GM12878 (cell line): ENCODE data around the gene TNF. TPM values are rescaled to one million over a fixed set of nuclear protein-coding genes. Genes with fewer than 3 reads are reported as not detected.
A peak's percentile ranks its signal among the peaks of the same experiment; 100 is the strongest.

Source experiments
- ATF7 ChIP-seq: fragments of 450-650 bp; IDR thresholded peaks from 2 replicates; pipeline ENCODE4 v1.6.1; 2016; ENCODE audit warnings: low read depth, mild to moderate bottlenecking
- CBX3 ChIP-seq: fragments of 200-600 bp; sonication (generic); IDR thresholded peaks from 2 replicates; pipeline ENCODE4 v1.6.1; 2016; ENCODE audit warnings: low read depth, borderline replicate concordance
- DPF2 ChIP-seq: fragments of 450-650 bp; IDR thresholded peaks from 2 replicates; pipeline ENCODE4 v1.6.1; 2017; ENCODE audit warnings: mild to moderate bottlenecking
- EGR1 ChIP-seq, 2 experiments: IDR thresholded peaks; 1 replicate in 1 of 2; 2 replicates in 1 of 2; pipeline ENCODE4 v1.6.1; 2011 to 2012; ENCODE audit warnings: low read depth in 2 of 2, low read length in 2 of 2, borderline replicate concordance in 1 of 2, mild to moderate bottlenecking in 1 of 2, moderate library complexity in 1 of 2
- ETV6 ChIP-seq, 2 experiments: fragments of 450-650 bp in 1 of 2; IDR thresholded peaks in 1 of 2; conservative IDR thresholded peaks in 1 of 2; 2 replicates each; pipeline ENCODE4 v1.6.1; 2014; ENCODE audit warnings: antibody characterized with exemption in 1 of 2, borderline replicate concordance in 1 of 2, low read depth in 1 of 2, mild to moderate bottlenecking in 1 of 2, moderate library complexity in 1 of 2
- HCFC1 ChIP-seq: fragments of 150-350 bp; IDR thresholded peaks from 2 replicates; pipeline ENCODE4 v1.6.1; 2014; ENCODE audit warnings: low read length
- IKZF2 ChIP-seq, 2 experiments: fragments of 450-650 bp; IDR thresholded peaks; 2 replicates each; pipeline ENCODE4 v1.6.1; 2017; ENCODE audit warnings: mild to moderate bottlenecking in 2 of 2, moderate library complexity in 2 of 2
- JUNB ChIP-seq: IDR thresholded peaks from 2 replicates; pipeline ENCODE4 v1.6.1; 2016; ENCODE audit warnings: antibody characterized with exemption, mild to moderate bottlenecking
- KDM1A ChIP-seq: fragments of 200-600 bp; sonication (generic); IDR thresholded peaks from 2 replicates; pipeline ENCODE4 v1.6.1; 2016; ENCODE audit warnings: borderline replicate concordance
- LARP7 ChIP-seq: fragments of 450-650 bp; IDR thresholded peaks from 2 replicates; pipeline ENCODE4 v1.6.1; 2017; ENCODE audit warnings: mild to moderate bottlenecking
- MEF2A ChIP-seq: IDR thresholded peaks from 2 replicates; pipeline ENCODE4 v1.6.1; 2011; ENCODE audit warnings: low read depth, mild to moderate bottlenecking, low read length, moderate library complexity; ENCODE audit not compliant: insufficient read depth
- MXI1 ChIP-seq: fragments of 150-350 bp; IDR thresholded peaks from 2 replicates; pipeline ENCODE4 v1.6.1; 2011; ENCODE audit warnings: low read depth, mild to moderate bottlenecking, inconsistent platforms, low read length, improper control_type of control experiment
- NBN ChIP-seq: fragments of 450-650 bp; IDR thresholded peaks from 2 replicates; pipeline ENCODE4 v1.6.1; 2016
- PAX8 ChIP-seq: fragments of 450-650 bp; IDR thresholded peaks from 2 replicates; pipeline ENCODE4 v1.6.1; 2017; ENCODE audit warnings: mild to moderate bottlenecking, moderate library complexity
- RAD21 ChIP-seq: IDR thresholded peaks from 2 replicates; pipeline ENCODE4 v1.6.1; 2011; ENCODE audit warnings: mild to moderate bottlenecking, low read depth, low read length, moderate library complexity; ENCODE audit not compliant: insufficient read depth
- RBBP5 ChIP-seq: fragments of 200-600 bp; sonication (generic); conservative IDR thresholded peaks from 2 replicates; pipeline ENCODE4 v1.6.1; 2016
- RELB ChIP-seq: fragments of 450-650 bp; IDR thresholded peaks from 2 replicates; pipeline ENCODE4 v1.6.1; 2017; ENCODE audit warnings: low read depth, mild to moderate bottlenecking, moderate library complexity
- SIN3A ChIP-seq: IDR thresholded peaks from 2 replicates; pipeline ENCODE4 v1.6.1; 2012; ENCODE audit warnings: low read depth, low read length, improper control_type of control experiment
- SIX5 ChIP-seq: IDR thresholded peaks from 2 replicates; pipeline ENCODE4 v1.6.1; 2011; ENCODE audit warnings: mild to moderate bottlenecking, low read depth, low read length, moderate library complexity; ENCODE audit not compliant: severe bottlenecking
- SMAD1 ChIP-seq: fragments of 450-650 bp; IDR thresholded peaks from 2 replicates; pipeline ENCODE4 v1.6.1; 2018; ENCODE audit warnings: mild to moderate bottlenecking, low read depth; ENCODE audit not compliant: partially characterized antibody
- SPI1 ChIP-seq: IDR thresholded peaks from 2 replicates; pipeline ENCODE4 v1.6.1; 2011; ENCODE audit warnings: low read depth, mild to moderate bottlenecking, low read length, moderate library complexity, borderline replicate concordance; ENCODE audit not compliant: insufficient read depth
- SUPT20H ChIP-seq: IDR thresholded peaks from 2 replicates; pipeline ENCODE4 v1.6.1; 2011; ENCODE audit warnings: low read depth, mild to moderate bottlenecking, low read length, moderate library complexity, borderline replicate concordance; ENCODE audit not compliant: control insufficient read depth
- TAF1 ChIP-seq: IDR thresholded peaks from 2 replicates; pipeline ENCODE4 v1.6.1; 2011; ENCODE audit warnings: mild to moderate bottlenecking, low read depth, low read length, borderline replicate concordance
- YBX1 ChIP-seq: fragments of 450-650 bp; IDR thresholded peaks from 2 replicates; pipeline ENCODE4 v1.6.1; 2016; ENCODE audit warnings: antibody characterized with exemption
- ZBED1 ChIP-seq: IDR thresholded peaks from 2 replicates; pipeline ENCODE4 v1.6.1; 2016; ENCODE audit warnings: borderline replicate concordance
- ZNF274 ChIP-seq: IDR thresholded peaks from one replicate; pipeline ENCODE4 v1.8.0; 2011; ENCODE audit not compliant: insufficient read length, insufficient read depth
- polyA plus RNA-seq, 11 experiments: library from polyadenylated mRNA; depleted of rRNA in 4 of 11; unstranded in 6 of 11; stranded (reverse) in 5 of 11; fragments of >200 nt; fragmentation: Nextera tagmentation in 4 of 11; fragmentation: Illumina TruSeq in 1 of 11; extraction: Ambion mirVana in 4 of 11; extraction: Trizol in 1 of 11; gene quantifications; 1 replicate in 1 of 11; 2 replicates in 10 of 11; pipeline versions ENCODE4 v1.2.1 to v1.2.3, GENCODE V29; 2011 to 2016; ENCODE audit warnings: inconsistent platforms in 2 of 11, missing spikeins in 2 of 11, low read depth in 1 of 11
- total RNA-seq, 4 experiments: library from RNA; depleted of rRNA in 3 of 4; stranded (reverse); fragments of >200 nt in 3 of 4; fragmentation: Illumina TruSeq in 1 of 4; extraction: Trizol in 1 of 4; gene quantifications; 2 replicates each; pipeline versions ENCODE4 v1.2.1 to v1.2.3, GENCODE V29; 2013 to 2021
- TF ChIP-seq, protein P1 (sequence below): fragments of 450-650 bp; IDR thresholded peaks from 2 replicates; pipeline ENCODE4 v1.6.1; 2017; ENCODE audit warnings: mild to moderate bottlenecking, low read depth, inconsistent platforms; ENCODE audit not compliant: poor library complexity, severe bottlenecking
- TF ChIP-seq, protein P2 (sequence below): fragments of 450-650 bp; IDR thresholded peaks from 2 replicates; pipeline ENCODE4 v1.6.1; 2016; ENCODE audit warnings: mild to moderate bottlenecking

The TNF gene
- total and polyA plus RNA-seq, 10 of the 15 experiments (the other 5 are each of a cell fraction or from before 2014, with no cell fraction given), result 18.0 to 94.8 (median 61.9) TPM

- TF ChIP-seq, protein P1, sequence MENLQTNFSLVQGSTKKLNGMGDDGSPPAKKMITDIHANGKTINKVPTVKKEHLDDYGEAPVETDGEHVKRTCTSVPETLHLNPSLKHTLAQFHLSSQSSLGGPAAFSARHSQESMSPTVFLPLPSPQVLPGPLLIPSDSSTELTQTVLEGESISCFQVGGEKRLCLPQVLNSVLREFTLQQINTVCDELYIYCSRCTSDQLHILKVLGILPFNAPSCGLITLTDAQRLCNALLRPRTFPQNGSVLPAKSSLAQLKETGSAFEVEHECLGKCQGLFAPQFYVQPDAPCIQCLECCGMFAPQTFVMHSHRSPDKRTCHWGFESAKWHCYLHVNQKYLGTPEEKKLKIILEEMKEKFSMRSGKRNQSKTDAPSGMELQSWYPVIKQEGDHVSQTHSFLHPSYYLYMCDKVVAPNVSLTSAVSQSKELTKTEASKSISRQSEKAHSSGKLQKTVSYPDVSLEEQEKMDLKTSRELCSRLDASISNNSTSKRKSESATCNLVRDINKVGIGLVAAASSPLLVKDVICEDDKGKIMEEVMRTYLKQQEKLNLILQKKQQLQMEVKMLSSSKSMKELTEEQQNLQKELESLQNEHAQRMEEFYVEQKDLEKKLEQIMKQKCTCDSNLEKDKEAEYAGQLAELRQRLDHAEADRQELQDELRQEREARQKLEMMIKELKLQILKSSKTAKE, result peak; percentile 19
- no peak for TF ChIP-seq YBX1
- TF ChIP-seq ZNF274, result no peak
- TF ChIP-seq KDM1A, result no peak
- TF ChIP-seq TAF1, result peak; percentile 94; the same call in 1 of the 2 replicates
- TF ChIP-seq ATF7, result peak; percentile 89
- TF ChIP-seq IKZF2 (IDR thresholded peaks at IDR 0.05), result peak; percentile 78 to 81
- no peak for TF ChIP-seq SUPT20H
- TF ChIP-seq JUNB, result peak; percentile 25; the same call in 1 of the 2 replicates
- TF ChIP-seq EGR1 (IDR thresholded peaks at IDR 0.05; ENCODE audit: borderline replicate concordance in 1 of 2, low read depth in 2 of 2, low read length in 2 of 2), result peak in 1 of 2 experiments; percentile 91; a peak in 2 of 3 replicates
- 0 out of 2 replicates have a peak, but pooled peaks have one; percentile 23 for TF ChIP-seq DPF2
- TF ChIP-seq CBX3, result no peak
- peak; percentile 63 for TF ChIP-seq MXI1
- TF ChIP-seq NBN, result peak; percentile 57; the same call in 1 of the 2 replicates
- TF ChIP-seq HCFC1, result no peak; the same call in 1 of the 2 replicates
- peak; percentile 81 for TF ChIP-seq LARP7
- TF ChIP-seq RBBP5, result no peak
- TF ChIP-seq MEF2A, result 0 out of 2 replicates have a peak, but pooled peaks have one; percentile 50
- TF ChIP-seq ZBED1, result no peak; the same call in none of the 2 replicates
- peak; percentile 41; the same call in 1 of the 2 replicates for TF ChIP-seq RELB
- peak in 1 of 2 experiments; percentile 90; a peak in 2 of 4 replicates for TF ChIP-seq ETV6 (conservative IDR thresholded peaks at IDR 0.05 in 1 of 2, IDR thresholded peaks at IDR 0.05 in 1 of 2; ENCODE audit: borderline replicate concordance in 1 of 2, low read depth in 1 of 2)
- TF ChIP-seq RAD21, result 0 out of 2 replicates have a peak, but pooled peaks have one; percentile 12
- TF ChIP-seq, protein P2, sequence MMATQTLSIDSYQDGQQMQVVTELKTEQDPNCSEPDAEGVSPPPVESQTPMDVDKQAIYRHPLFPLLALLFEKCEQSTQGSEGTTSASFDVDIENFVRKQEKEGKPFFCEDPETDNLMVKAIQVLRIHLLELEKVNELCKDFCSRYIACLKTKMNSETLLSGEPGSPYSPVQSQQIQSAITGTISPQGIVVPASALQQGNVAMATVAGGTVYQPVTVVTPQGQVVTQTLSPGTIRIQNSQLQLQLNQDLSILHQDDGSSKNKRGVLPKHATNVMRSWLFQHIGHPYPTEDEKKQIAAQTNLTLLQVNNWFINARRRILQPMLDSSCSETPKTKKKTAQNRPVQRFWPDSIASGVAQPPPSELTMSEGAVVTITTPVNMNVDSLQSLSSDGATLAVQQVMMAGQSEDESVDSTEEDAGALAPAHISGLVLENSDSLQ, result peak; percentile 51
- TF ChIP-seq SIX5, result no peak
- peak; percentile 52; the same call in 1 of the 2 replicates for TF ChIP-seq SPI1
- peak; percentile 70; the same call in 1 of the 2 replicates for TF ChIP-seq SIN3A
- TF ChIP-seq SMAD1, result peak; percentile 80
- no peak for TF ChIP-seq PAX8
Measured at GRCh38 chr6:31575335-31575901, at the start of gene TNF (continued).
